Brain pericyte (primary cell): ENCODE results near the gene CSNK1E.

Experiments
- DNase-seq: peaks from one replicate; pipeline ENCODE4 v3.0.0-alpha.2; 2012; ENCODE audit warnings: low read depth, low spot score

Gene CSNK1E

DNA sequence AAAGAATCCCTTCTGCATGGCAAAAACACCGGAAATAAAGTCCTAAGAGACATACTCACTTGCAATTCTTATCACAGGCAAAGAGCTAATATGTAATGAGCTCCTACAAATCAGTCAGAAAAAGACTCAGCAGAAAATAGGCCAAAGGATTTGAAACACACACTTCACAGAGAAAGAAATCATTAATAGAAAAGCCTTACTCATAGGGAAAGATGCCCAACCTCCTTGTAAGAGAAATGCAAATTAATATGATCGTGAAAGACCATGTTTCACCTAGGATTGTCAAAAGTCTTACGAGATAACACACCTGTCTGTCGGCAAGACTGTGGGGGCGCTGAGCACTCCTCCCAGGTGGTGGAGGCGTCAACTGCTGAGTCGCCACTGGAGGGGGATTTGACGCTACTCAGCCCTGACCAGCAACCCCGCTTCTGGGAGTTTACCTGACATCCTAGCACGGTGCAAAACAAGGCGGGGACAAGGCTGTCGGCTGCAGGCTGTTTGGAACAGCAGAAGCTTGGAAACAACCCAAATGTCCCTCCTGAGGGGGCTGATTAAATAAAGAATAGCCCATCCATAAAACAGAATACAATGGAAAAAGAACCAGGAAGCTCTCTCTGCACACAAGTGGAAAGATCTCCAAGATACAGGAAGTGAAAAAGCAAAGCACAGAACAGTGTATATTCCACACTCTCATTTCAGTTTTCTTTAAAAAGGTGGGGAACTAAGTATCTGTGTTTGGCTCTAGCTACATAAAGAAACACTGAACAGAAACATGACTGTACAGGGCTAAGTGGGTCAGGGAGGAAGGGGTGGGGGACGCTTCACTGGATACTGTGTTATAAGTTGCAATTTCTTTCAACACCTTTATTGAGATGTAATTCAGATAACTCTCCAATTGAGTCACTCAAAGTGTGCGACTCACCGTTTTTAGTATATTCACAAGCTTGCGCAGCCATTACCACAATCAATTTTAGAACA lies 11.5 kb downstream of the CSNK1E start:
- no peak for DNase-seq

DNA sequence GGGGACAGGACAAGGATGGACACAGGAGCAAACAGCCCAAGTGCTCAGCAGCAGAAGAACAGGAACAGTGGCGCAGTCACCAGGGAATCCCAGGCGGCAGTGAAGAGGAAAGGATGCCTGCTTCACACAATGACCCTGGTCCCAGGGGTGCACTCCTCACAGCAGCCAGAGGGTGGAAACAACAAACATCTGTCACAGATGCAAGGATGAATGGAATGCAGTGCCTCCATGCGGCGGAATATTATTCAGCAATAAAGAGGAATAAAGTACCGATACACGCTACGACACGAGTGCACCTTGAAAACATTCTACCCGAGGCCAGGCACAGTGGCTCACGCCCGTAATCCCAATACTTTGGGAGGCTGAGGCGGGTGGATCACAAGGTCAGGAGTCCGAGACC lies 12.7 kb downstream of the CSNK1E start:
- DNase-seq = no peak

DNA sequence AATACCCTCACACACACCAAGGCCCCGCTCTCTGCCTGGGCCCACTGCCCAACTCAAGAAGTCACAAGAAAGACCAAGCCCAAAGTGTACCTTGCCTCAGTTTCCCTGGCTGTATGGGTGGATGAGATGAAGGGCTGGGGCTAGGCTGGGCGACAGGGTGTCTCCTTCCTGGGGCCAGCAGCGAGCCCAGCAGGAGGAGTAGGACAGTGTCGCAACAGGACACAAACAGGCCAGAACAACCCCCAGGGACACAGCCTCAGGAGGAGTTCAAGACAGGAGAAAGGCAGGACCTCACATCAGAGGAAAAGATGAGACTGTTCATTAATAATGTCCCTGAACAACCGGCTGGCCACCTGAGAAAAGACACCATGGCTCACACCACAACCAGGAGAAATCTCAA lies 13.3 kb downstream of the CSNK1E start:
- DNase-seq = no peak

DNA sequence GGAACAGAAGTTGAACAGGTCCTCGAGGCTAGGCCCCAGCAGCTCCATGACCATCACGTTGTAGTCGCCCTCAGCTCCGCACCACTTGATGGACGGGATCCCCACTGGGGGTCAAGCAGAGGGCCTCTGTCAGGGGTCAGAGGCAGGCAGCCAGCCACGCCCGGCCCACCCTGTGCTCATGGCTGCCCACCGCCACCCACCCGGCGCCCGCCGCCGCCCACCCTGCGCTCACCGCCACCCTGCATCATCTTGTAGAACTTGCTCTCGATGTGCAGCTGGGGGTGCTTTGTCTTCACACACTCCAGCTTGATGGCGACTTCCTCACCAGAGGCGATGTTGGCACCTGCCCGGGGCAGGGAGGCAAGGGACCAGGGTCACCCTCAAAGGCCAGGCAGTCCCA lies 14.3 kb downstream of the CSNK1E start:
- DNase-seq = no peak

DNA sequence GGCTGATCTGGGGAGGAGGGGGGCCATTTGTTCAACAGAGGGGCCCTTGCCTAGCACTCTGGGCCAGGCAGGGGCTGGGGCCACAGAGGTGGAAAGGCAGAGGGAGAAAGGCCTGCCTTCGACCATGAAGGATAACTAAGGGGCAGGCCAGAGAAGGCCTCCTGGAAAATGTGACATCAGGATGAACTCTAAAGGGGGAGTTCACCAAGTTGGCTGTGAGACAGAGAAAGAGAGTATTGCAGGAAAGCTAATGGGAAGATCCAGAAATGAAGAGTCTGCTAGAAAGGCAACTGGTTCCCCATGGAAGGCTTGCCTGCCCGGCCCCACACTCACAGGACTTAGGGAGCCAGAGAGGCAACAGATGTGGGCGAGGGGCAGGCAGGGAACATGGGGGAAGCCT lies 16.3 kb downstream of the CSNK1E start:
- DNase-seq = no peak

DNA sequence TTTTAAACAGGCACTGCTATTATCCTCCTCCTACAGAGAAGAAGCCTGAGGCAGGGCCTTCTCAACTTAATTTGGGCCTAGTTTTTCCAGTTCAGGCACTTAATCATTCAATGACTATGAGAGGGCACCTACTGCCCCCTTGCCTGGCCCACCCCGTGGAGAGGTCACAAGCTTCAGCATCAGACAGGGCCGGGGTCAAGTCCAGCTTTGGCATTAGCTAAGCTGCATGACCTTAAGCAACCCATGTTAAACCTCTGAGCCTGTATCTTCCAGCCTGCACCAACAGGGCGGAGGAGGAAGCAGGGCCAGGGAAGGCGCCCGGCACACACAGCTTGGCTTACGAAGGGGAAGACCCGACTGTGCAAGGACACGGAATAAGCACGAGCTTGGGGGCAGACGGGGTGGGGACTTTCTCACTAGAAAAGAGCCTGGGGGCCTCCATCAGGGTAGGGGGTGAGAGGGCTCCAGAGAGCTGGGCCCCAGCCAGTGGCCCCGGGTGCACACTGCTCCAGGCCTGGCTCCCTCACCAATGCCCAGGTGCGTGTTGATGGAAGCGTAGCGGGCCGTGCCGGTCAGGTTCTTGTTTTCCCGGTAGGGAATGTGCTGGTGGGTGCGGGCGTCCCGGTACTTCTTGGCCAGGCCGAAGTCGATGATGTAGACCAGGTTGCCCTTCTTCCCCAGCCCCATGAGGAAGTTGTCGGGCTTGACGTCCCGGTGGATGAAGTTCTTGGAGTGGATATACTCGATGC lies 16.9 kb downstream of the CSNK1E start:
- no peak for DNase-seq

DNA sequence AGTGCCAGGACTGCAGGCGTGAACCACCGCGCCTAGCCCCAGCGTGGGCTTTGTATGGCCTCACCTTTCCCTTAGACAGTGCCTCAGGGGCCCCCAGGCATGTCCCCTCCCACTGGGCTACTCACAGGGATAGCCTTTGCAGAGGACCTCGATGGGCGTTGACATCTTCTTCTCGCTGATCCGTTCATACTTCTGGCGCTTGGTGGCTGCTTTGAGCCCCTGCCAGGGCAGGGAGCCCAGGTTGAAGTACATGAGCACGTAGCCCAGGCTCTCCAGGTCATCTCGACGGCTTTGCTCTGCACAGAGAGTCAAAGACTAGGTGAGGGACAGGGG lies 17.5 kb downstream of the CSNK1E start:
- no peak for DNase-seq

DNA sequence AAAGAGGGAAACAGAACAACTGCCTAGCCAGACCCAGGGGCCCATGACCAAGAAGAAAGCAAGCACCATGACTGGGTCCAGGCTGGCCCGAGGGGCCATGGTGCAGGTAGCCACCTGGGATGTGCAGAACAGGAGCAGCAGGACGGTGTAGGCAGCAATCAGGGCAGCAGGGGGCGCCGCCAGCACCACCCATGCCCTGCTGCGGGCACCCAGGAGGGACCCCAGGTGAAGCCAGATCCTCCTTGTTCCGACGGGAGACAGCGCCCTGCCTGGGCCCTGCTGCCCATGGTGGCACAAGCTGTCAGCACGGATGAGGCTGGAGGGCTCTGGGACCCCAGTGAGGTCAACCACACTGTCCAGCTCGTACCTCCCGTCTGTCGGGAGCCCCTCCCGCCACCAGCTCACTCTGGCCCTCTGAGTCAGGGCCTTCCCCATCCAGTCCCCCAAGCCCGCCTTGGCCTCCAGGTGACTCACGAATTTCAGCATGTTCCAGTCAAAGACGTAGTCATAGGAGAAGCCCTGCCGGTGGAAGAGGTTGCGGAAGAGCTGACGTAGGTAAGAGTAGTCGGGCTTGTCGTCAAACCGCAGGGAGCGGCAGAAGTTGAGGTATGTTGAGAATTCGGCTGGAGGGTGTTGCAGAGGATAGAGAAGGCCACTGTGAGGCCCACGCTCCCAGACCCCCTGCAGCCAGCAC lies 18.8 kb downstream of the CSNK1E start:
- DNase-seq = no peak

DNA sequence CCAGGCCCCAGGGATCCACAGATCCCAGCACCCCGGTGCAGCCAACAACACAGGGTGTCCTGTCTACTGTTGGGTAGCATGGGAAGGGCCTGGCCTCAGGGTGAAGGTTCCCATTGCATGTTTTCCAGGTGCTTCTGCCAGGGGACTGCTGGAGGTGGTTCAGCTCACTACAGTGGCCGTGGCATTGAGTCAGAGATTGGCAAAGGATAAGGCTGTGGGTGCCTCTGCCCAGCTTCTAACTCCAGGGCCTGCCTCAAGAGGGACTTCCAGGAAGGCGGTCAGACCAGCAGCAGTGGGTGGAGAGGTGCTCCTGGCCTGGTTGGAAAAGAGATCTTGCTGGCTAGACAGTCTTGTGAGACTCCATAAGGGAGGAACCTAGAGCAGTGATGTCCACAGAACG lies 20.9 kb downstream of the CSNK1E start:
- no peak for DNase-seq

DNA sequence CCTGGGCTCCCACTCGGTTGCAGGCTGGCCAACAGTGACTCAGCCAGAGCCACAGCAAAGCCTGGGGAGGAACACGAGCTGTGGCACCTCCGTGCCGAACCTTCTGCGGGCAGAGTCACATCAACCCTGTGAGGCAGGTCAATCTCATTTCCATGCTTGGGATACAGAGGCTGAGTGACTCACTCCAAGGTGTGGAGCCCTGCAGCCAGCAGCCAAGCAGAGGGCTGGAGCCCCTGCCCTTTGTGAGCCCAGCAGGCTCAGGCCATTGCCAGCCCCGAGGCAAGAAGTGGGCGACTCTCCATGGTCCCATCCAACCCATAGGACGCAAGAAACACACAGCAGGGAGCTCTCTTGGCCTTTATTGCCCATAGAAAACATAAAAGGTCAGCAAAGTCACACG lies 21.4 kb downstream of the CSNK1E start:
- DNase-seq = no peak

DNA sequence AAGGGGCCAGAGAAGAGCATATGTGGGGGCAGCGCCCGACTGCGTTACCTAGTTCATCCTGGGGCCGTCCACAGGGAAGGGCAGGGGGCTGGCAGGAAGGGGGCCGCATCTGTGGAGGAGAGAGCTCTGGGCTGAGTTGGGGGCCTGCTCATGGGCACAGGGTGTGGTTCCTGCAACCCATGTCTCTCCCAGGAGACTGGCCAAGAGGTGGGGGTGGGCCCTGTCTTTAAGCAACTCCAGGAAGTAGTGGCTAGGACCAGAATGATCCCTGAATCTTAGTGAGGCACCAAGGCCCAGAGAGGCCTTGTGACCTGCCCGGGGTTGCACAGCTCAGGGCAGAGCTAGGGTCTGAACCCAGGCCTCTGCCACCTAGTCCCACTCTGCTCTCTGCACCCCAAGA lies 21.9 kb downstream of the CSNK1E start:
- DNase-seq = no peak

DNA sequence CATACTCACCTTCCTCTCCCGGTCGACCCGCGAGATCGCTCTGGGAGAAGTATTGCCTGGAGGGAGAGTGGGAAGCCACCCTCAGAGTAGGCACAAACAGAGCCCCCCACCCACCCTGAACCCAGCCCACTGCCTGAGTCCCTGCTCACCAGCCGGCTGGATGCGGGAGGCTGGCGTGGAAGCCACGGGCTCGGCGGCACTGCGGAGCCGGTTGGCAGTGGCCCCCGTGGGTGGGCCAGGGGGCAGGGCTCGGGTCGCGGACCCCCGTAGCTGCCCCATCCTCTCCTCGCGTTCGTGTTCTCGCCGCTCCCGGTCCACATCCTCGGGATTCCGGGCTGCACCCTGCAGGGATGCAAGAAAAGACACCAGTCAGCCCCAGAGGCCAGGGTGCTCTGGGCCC lies 23.0 kb downstream of the CSNK1E start:
- DNase-seq = no peak

DNA sequence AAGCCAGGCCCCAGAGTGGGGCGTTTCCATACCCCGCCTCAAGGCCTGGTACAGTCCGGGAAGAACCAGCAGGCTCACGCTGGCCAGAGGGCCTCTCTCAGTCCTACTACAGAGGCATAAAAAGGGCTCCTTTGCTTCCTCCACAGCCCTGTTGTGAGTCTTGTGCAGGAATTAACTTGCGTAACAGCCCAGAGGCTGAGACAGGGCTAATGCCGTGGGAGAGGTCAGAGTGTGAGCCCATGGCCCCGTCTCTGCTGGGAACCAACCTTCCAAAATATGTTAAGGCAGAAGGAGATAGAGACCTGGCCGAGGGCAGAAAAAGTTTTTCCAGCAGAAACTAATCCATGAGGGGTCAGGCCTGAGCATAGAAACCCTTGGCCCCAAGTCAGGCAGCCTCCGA lies 24.5 kb downstream of the CSNK1E start:
- DNase-seq = no peak

DNA sequence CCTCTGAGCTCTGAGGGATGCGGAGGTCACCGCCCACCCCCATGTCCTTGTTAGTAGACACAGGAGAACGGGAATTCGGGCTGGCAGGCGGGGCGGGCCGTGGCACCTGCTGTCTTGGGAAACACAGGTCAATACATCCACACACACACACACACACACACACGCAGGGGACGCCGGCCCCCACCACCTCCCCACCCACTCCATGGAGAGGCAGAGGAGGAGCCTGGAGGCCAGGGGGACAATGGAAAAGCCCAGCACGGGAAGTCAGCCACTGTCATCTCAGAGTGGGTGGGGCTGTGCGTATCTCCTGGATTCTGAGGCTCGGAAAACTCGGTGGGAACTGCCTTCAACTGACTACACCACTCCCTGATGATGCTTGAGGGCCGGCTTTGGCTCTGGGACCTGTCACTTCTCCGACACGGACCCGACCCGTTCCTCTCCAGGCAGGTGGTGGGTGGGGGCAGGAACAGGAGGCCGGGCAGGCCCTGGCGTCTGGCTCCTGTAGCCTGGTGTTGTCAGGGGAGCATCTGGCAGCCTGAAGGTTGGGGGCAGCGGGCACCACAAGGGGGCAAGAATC lies 25.9 kb downstream of the CSNK1E start:
- no peak for DNase-seq

DNA sequence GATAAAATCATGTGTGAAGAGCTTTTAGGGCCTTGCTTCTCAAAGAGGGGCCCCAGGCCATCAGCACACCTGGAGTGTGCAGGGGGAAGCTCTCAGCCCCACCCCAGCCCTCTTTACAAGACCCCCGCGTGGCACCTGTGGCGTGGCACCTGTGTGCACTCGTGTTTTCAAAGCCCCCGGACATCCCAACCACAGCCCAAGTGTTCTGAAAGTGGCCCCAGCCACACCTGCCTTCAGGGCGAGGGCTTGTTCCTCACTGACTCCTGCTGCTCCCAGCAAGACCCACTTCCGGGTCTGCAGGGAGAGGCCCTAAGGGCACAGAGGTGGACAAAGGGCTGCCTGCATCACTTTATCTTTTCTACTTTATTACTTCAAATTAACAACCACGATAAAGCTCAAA lies 26.9 kb downstream of the CSNK1E start:
- DNase-seq = no peak

DNA sequence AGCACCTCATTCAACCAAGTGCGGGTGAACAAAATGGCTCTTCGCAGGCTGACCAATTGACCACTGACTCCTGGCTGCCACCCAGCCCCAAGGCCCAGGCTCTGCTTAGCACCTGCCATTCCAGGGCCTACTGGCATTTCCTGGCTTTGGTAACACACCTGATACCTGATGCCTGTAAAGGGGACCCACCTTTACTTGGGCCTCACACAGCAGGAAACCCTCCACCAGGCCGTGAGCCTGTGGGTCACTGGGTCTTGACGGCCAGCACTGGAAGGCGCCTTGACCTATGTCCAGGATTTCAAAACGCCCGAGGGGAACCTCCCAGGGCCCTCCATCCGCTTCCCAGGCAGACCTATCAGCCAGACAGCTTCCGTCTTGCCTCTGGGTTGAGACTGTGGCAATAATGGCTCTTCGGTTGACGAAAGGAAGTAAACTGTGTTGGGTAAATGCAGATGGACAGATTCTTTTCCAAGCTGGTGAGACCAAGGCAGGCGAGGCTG lies 27.6 kb downstream of the CSNK1E start:
- no peak for DNase-seq

DNA sequence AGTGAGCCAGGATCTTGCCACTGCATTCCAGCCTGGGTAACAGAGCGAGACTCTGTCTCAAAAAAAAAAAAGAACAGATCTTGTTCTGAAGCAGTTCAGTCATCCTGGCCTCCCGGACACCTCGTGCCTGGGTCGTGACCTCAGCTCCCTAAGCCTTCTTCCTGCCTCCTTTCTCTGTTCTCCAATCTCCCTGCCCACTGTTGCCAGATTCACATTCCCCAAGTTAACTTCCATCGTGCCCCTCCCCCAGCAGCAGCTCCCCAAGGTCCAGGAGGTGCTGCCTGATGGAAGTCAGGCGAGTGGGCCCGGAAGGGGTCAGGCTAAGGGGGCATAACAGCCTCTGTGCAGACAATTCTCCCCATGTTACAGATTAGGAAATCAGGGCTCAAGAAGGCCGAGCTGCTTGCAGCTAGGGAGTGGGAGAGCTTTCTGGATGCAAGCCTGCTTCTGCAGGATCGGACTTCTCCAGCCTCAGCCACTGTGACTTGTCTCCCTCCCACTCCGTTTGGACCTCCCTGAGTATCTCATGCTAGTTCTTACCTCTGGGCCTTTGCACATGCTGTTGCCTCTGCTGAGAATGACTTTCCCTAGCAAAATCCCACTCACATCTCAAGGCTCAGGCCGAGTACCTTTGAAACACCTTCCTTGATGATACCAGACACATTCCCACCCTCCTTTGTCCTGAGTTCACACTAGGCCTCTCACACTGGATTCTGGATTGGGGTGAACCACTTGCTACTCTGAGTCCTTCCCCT lies 30.1 kb downstream of the CSNK1E start:
- DNase-seq = no peak

DNA sequence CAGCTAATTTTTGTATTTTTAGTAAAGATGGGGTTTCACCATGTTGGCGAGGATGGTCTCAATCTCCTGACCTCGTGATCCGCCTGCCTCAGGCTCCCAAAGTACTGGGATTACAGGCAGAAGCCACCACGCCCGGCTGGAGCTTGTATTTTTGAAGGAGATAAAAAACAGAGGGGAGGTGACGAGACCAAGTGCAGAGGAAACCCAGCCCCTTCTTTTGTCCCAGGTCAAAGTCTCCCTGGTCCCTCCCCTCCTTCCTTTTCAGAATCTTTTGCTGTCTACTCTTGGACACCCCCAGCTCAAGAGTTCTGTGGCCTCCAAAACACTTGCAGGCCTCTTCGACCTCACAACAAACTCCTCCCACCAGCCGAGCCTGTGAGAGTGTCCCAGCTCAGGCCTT lies 32.2 kb downstream of the CSNK1E start:
- DNase-seq = no peak

DNA sequence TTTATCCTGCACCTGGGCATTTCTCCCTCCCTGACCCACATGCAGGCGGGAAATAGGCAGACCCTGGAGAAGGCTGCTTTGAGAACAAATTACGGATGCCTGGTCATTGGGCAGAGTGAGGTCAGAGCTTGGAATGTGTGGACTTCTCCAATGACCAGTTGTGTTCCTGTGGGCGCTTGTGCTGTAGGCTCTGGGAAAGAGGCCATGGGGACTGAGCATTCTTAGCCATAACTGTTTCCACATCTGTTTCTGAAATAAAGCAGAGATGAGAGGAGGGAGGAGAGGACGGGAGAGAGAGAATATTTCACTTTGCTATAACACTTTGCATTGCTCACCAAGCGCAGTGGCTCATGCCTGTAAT lies 33.2 kb downstream of the CSNK1E start:
- DNase-seq = no peak

DNA sequence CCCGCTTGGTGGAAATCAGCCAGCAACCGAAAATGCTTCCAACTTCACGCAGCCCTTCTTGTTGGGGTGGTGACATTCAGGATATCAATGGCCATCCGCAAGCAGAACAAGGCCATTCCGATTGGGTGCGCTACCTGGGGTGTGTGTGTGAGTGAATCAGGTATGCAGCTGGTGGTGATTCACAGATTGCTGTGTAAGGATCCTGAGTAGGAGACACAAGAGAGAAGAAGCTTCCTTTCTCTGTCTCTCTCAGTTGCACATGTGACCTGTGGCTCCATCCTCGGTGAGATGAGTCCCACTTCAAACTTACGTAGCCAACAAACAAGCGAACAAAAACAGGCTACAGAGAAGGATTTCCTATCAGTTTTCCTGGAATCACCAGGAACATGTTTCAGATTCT lies 34.8 kb downstream of the CSNK1E start:
- no peak for DNase-seq

DNA sequence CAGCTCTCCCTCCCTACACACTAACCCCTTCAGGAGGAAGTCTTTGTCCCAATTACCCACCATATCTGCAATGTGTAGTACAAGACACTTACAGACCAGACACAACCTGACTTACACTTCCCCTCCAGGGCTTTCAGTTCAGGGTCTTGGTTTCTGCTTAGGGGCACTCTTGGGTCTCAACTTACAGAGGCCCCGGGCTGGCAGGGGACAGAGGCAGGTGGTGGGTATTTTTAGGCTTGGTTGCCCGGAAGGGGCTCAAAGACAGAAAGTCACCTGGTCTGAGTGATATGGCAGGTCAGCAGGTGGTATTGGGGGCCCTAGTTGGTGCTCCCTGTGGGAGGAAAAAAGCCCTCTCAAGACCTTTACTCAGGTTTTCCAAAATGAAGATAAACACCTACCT lies 41.1 kb downstream of the CSNK1E start:
- DNase-seq = no peak
